GM12892 (cell line): ENCODE measurements around the gene GASK1B.

Experiments used
- DNase-seq: peaks from one replicate; pipeline ENCODE4 v3.0.0; 2011; ENCODE audit not compliant: insufficient read length
- FAIRE-seq: peaks from 2 replicates; lab custom pipeline; 2011; peaks lifted over from hg19 to GRCh38; lab: Jason Lieb, UNC
- POLR2A ChIP-seq: IDR thresholded peaks from 2 replicates; pipeline ENCODE4 v1.6.1; 2011; ENCODE audit warnings: low read depth, low read length, control low read depth
- POLR2AphosphoS5 ChIP-seq: IDR thresholded peaks from 2 replicates; pipeline ENCODE4 v1.6.1; 2011; ENCODE audit warnings: low read depth, low read length, control low read depth
- TAF1 ChIP-seq: IDR thresholded peaks from 2 replicates; pipeline ENCODE4 v1.6.1; 2011; ENCODE audit warnings: low read depth, mild to moderate bottlenecking, control low read depth, low read length, borderline replicate concordance

Gene GASK1B

GRCh38 chr4:158129694-158130093 lies 43.1 kb downstream of the GASK1B start:
- TF ChIP-seq TAF1 = no peak
- TF ChIP-seq POLR2AphosphoS5 = no peak
- TF ChIP-seq POLR2A = no peak
- DNase-seq (no peak), FAIRE-seq (no peak)

DNA sequence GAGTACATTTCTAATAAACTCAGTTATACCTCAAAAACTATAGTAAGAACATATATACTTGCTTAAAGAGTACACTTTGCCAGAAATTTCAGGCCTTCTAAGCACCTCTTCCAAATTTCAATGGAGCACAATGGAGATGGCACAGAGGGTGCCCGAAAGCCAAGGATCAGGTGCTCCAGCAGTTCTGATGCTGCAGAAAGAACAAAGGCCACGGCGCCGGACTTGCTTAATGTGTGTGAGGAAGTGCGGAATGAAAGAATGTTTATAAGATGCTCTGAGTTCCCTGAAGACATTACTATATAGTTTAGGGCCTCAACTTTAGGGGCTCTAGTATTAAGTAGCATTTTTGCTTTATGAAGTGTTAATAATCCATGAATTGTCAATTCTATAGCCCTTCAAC lies 44.3 kb downstream of the GASK1B start:
- no peak for TF ChIP-seq POLR2AphosphoS5
- no peak for TF ChIP-seq POLR2A
- no peak for TF ChIP-seq TAF1
- no peak for FAIRE-seq
- no peak for DNase-seq

GRCh38 chr4:158125310-158125709 lies 47.5 kb downstream of the GASK1B start:
- DNase-seq = no peak
- TF ChIP-seq POLR2A = no peak
- TF ChIP-seq TAF1 = no peak
- no peak for FAIRE-seq
